HCT116 (cell line): Measurements from ENCODE around the gene ATP6V1E1. TPM values are rescaled to one million over a fixed set of nuclear protein-coding genes. Genes with fewer than 3 reads are reported as not detected.

ENCODE experiments used
- ATAC-seq: fragments of 200-7000 bp; cut with Tn5 transposase; 2 replicates; pipeline ENCODE4 v1.9.1; 2020; ENCODE audit warnings: mild to moderate bottlenecking, moderate library complexity
- BruUV-seq: library from RNA; stranded (reverse); fragments of 400-500 nt; replicated peaks from 2 replicates; lab custom pipeline; 2021; lab: Mats Ljungman, UMichigan
- CTCF ChIA-PET: fragments of 300-600 bp; sonication (Branson Sonifier 250); formaldehyde crosslinking; loops from one replicate; lab custom pipeline; 2021; ENCODE audit warnings: antibody characterized with exemption; lab: Charles Lee
- POLR2A ChIA-PET: fragments of 300-600, 350-600 bp; sonication (Branson Sonifier 250); formaldehyde crosslinking; loops from one replicate; lab custom pipeline; 2021; ENCODE audit warnings: antibody characterized with exemption; lab: Charles Lee
- RAD21 ChIA-PET, 2 experiments: fragments of 300-600 bp; sonication (Branson Sonifier 250); formaldehyde crosslinking; loops; one replicate each; lab custom pipeline; 2023; ENCODE audit warnings: low total read pairs in 2 of 2; ENCODE audit not compliant: uncharacterized antibody in 2 of 2, unreplicated experiment in 2 of 2, low non-redundant PET in 1 of 2; lab: Charles Lee
- DNase-seq: peaks from one replicate; pipeline ENCODE4 v3.0.0-alpha.2; 2010; ENCODE audit warnings: low read depth, low spot score
- H2AFZ ChIP-seq: fragments of 200-600 bp; shearing (Covaris generic), sonication (generic); 2 replicates; pipeline ENCODE4 v1.6.1; 2017; ENCODE audit warnings: low read depth, mixed run types, mixed read lengths, antibody characterized with exemption, low read length; ENCODE audit not compliant: poor library complexity, severe bottlenecking
- H3K27ac ChIP-seq: 2 replicates; pipeline ENCODE4 v1.5.1; 2012; ENCODE audit warnings: low read depth, low read length
- H3K27me3 ChIP-seq: fragments of 200-600 bp; sonication (generic); 2 replicates; pipeline ENCODE4 v1.6.1; 2016; ENCODE audit warnings: mixed run types, low read length, mixed read lengths; ENCODE audit not compliant: insufficient read depth
- H3K36me3 ChIP-seq, 2 experiments: fragments of 200-500 bp in 1 of 2; fragments of 200-600 bp in 1 of 2; sonication (Bioruptor generic) in 1 of 2; sonication (generic) in 1 of 2; 2 replicates each; pipeline versions ENCODE4 v1.5.1 to v1.6.1; 2014 to 2016; ENCODE audit warnings: low read length in 2 of 2, inconsistent platforms in 1 of 2, mixed read lengths in 1 of 2, mixed run types in 1 of 2; ENCODE audit not compliant: insufficient read depth in 2 of 2, control insufficient read depth in 1 of 2
- H3K4me1 ChIP-seq, 2 experiments: fragments of 200-600 bp in 1 of 2; sonication (generic) in 1 of 2; 2 replicates each; pipeline versions ENCODE4 v1.5.1 to v1.6.1; 2012 to 2017; ENCODE audit warnings: low read length in 2 of 2, inconsistent platforms in 1 of 2, mild to moderate bottlenecking in 1 of 2, mixed read lengths in 1 of 2, mixed run types in 1 of 2, moderate library complexity in 1 of 2; ENCODE audit not compliant: insufficient read depth in 2 of 2, control insufficient read depth in 1 of 2
- H3K4me2 ChIP-seq: fragments of 200-600 bp; sonication (generic); 2 replicates; pipeline ENCODE4 v1.6.1; 2017; ENCODE audit warnings: mixed run types, low read length, mixed read lengths
- H3K4me3 ChIP-seq, 2 experiments: fragments of 200-600 bp in 1 of 2; sonication (generic) in 1 of 2; replicated peaks in 1 of 2; 2 replicates each; pipeline ENCODE4 v1.5.1; 2011 to 2016; ENCODE audit warnings: low read length in 2 of 2, control low read depth in 1 of 2, low read depth in 1 of 2, mild to moderate bottlenecking in 1 of 2, mixed read lengths in 1 of 2, mixed run types in 1 of 2
- H3K79me2 ChIP-seq: fragments of 200-600 bp; sonication (generic); 2 replicates; pipeline ENCODE4 v1.6.1; 2017; ENCODE audit warnings: mild to moderate bottlenecking, mixed run types, low read length, moderate library complexity, mixed read lengths; ENCODE audit not compliant: insufficient read depth
- H3K9ac ChIP-seq: fragments of 200-600 bp; sonication (generic); 2 replicates; pipeline ENCODE4 v1.6.1; 2016; ENCODE audit warnings: low read length, mixed read lengths
- H3K9me2 ChIP-seq: fragments of 200-600 bp; sonication (generic), shearing (Covaris generic); 2 replicates; pipeline ENCODE4 v1.6.1; 2017; ENCODE audit warnings: mixed run types, mild to moderate bottlenecking, moderate library complexity; ENCODE audit not compliant: insufficient read depth
- H3K9me3 ChIP-seq, 2 experiments: fragments of 200-500 bp in 1 of 2; fragments of 200-600 bp in 1 of 2; sonication (Bioruptor generic) in 1 of 2; sonication (generic) in 1 of 2; 2 replicates each; pipeline ENCODE4 v1.6.1; 2014 to 2017; ENCODE audit warnings: low read length in 2 of 2, mixed read lengths in 2 of 2, inconsistent platforms in 1 of 2, low read depth in 1 of 2, mild to moderate bottlenecking in 1 of 2, mixed run types in 1 of 2, moderate library complexity in 1 of 2; ENCODE audit not compliant: control insufficient read depth in 1 of 2, insufficient read depth in 1 of 2
- H4K20me1 ChIP-seq: fragments of 200-600 bp; sonication (generic), shearing (Covaris generic); 2 replicates; pipeline ENCODE4 v1.6.1; 2017; ENCODE audit warnings: mixed run types, mild to moderate bottlenecking, moderate library complexity; ENCODE audit not compliant: insufficient read depth
- CBX3 ChIP-seq: IDR thresholded peaks from 2 replicates; pipeline ENCODE4 v1.6.1; 2012; ENCODE audit warnings: low read depth
- CEBPB ChIP-seq: IDR thresholded peaks from 2 replicates; pipeline ENCODE4 v1.6.1; 2012; ENCODE audit warnings: low read depth
- EGR1 ChIP-seq: IDR thresholded peaks from 2 replicates; pipeline ENCODE4 v1.6.1; 2012; ENCODE audit warnings: low read depth
- ELF1 ChIP-seq: IDR thresholded peaks from 2 replicates; pipeline ENCODE4 v1.6.1; 2012; ENCODE audit warnings: low read depth, borderline replicate concordance
- EZH2 ChIP-seq: fragments of 200-600 bp; sonication (generic); IDR thresholded peaks from 2 replicates; pipeline ENCODE4 v1.6.1; 2017; ENCODE audit warnings: antibody characterized with exemption, mixed run types
- MAX ChIP-seq: IDR thresholded peaks from 2 replicates; pipeline ENCODE4 v1.6.1; 2012
- POLR2A ChIP-seq: IDR thresholded peaks from 2 replicates; pipeline ENCODE4 v1.7.0; 2011; ENCODE audit warnings: borderline replicate concordance; ENCODE audit not compliant: insufficient read depth, insufficient read length; ENCODE audit errors: extremely low read depth
- POLR2AphosphoS5 ChIP-seq: IDR thresholded peaks from 2 replicates; pipeline ENCODE4 v1.6.1; 2011; ENCODE audit warnings: mild to moderate bottlenecking, low read depth, low read length, moderate library complexity
- RAD21 ChIP-seq: IDR thresholded peaks from 2 replicates; pipeline ENCODE4 v1.6.1; 2012; ENCODE audit warnings: low read depth, mild to moderate bottlenecking
- SRF ChIP-seq: IDR thresholded peaks from 2 replicates; pipeline ENCODE4 v1.6.1; 2012; ENCODE audit warnings: low read depth
- TCF7L2 ChIP-seq: IDR thresholded peaks from 2 replicates; pipeline ENCODE4 v1.7.0; 2011; ENCODE audit warnings: borderline replicate concordance, inconsistent platforms; ENCODE audit not compliant: insufficient read depth, insufficient read length; ENCODE audit errors: extremely low read depth
- YY1 ChIP-seq: IDR thresholded peaks from 2 replicates; pipeline ENCODE4 v1.6.1; 2011; ENCODE audit warnings: low read length, low read depth, moderate library complexity, mild to moderate bottlenecking; ENCODE audit not compliant: insufficient replicate concordance; ENCODE audit errors: extremely low read depth
- intact Hi-C: fragments of 100-400 bp; cut with micrococcal nuclease; formaldehyde crosslinking; loops from 2 replicates; pipeline ENCODE4 v1.10.0; 2022
- total RNA-seq: library from RNA; stranded (reverse); gene quantifications from one replicate; pipeline ENCODE4 v1.2.1, GENCODE V29; 2021; ENCODE audit not compliant: unreplicated experiment
- TF ChIP-seq, protein P1 (sequence below): IDR thresholded peaks from 2 replicates; pipeline ENCODE4 v1.6.1; 2012
- TF ChIP-seq, protein P2 (sequence below): IDR thresholded peaks from 2 replicates; pipeline ENCODE4 v1.6.1; 2012; ENCODE audit warnings: low read depth

The ATP6V1E1 gene
- total RNA-seq, 1 experiment from 2014 or later, result 107 TPM

GRCh38 chr22:17675584-17675983 is 47.0 kb upstream of the ATP6V1E1 start:
- no peaks in the 10 kb centered on the region for H3K4me1 ChIP-seq
- no peak overlapping the region for H3K27ac ChIP-seq
- H3K9ac ChIP-seq, result no peak overlapping the region
- H3K9me3 ChIP-seq, result no peaks in the 10 kb centered on the region
- no peak overlapping the region for H3K4me2 ChIP-seq
- no TSS peak for BruUV-seq
- ChIA-PET RAD21 (no interaction called here), CTCF (no interaction called here), POLR2A (no interaction called here)
- peaks cover 11% of the 10 kb centered on the region for H3K79me2 ChIP-seq
- intact Hi-C loops, result no loop called here
- no peaks in the 10 kb centered on the region for H3K27me3 ChIP-seq
- no peak overlapping the region for H3K4me3 ChIP-seq
- H3K9me2 ChIP-seq, result no peaks in the 10 kb centered on the region
- DNase-seq, result no peak
- 0 out of 2 replicates have a peak, but pooled peaks cover 3% of the 10 kb centered on the region for H4K20me1 ChIP-seq
- no peak for TF ChIP-seq CBX3
- TF ChIP-seq CEBPB, result no peak
- no peak for TF ChIP-seq SRF
- TF ChIP-seq, protein P1, sequence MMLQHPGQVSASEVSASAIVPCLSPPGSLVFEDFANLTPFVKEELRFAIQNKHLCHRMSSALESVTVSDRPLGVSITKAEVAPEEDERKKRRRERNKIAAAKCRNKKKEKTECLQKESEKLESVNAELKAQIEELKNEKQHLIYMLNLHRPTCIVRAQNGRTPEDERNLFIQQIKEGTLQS, result no peak
- TF ChIP-seq ELF1, result no peak
- no peak for TF ChIP-seq EGR1
- no peak for TF ChIP-seq POLR2A
- TF ChIP-seq TCF7L2, result no peak
- no peak for TF ChIP-seq EZH2
- no peak for ATAC-seq
- no peak overlapping the region for H2AFZ ChIP-seq
- H3K36me3 ChIP-seq, result no peaks in the 10 kb centered on the region

- ChIA-PET CTCF (no interaction called here), RAD21 (no interaction called here), POLR2A (no interaction called here)
- H3K9ac ChIP-seq, result no peak overlapping the region
- no peak overlapping the region for H3K4me2 ChIP-seq
- no peak overlapping the region for H3K27ac ChIP-seq
- no peak overlapping the region for H3K4me3 ChIP-seq
- H3K36me3 ChIP-seq, result no peaks in the 10 kb centered on the region
- no peaks in the 10 kb centered on the region for H3K9me2 ChIP-seq
- ATAC-seq (no peak), DNase-seq (no peak)
- BruUV-seq, result no TSS peak
- peaks cover 11% of the 10 kb centered on the region for H3K79me2 ChIP-seq
- TF ChIP-seq TCF7L2 (no peak), CEBPB (no peak), MAX (no peak), RAD21 (no peak), POLR2AphosphoS5 (no peak), YY1 (no peak), SRF (no peak), EGR1 (no peak), EZH2 (no peak)
- TF ChIP-seq, protein P1, result no peak
- TF ChIP-seq, protein P2, sequence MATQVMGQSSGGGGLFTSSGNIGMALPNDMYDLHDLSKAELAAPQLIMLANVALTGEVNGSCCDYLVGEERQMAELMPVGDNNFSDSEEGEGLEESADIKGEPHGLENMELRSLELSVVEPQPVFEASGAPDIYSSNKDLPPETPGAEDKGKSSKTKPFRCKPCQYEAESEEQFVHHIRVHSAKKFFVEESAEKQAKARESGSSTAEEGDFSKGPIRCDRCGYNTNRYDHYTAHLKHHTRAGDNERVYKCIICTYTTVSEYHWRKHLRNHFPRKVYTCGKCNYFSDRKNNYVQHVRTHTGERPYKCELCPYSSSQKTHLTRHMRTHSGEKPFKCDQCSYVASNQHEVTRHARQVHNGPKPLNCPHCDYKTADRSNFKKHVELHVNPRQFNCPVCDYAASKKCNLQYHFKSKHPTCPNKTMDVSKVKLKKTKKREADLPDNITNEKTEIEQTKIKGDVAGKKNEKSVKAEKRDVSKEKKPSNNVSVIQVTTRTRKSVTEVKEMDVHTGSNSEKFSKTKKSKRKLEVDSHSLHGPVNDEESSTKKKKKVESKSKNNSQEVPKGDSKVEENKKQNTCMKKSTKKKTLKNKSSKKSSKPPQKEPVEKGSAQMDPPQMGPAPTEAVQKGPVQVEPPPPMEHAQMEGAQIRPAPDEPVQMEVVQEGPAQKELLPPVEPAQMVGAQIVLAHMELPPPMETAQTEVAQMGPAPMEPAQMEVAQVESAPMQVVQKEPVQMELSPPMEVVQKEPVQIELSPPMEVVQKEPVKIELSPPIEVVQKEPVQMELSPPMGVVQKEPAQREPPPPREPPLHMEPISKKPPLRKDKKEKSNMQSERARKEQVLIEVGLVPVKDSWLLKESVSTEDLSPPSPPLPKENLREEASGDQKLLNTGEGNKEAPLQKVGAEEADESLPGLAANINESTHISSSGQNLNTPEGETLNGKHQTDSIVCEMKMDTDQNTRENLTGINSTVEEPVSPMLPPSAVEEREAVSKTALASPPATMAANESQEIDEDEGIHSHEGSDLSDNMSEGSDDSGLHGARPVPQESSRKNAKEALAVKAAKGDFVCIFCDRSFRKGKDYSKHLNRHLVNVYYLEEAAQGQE, result no peak
- no peaks in the 10 kb centered on the region for H3K27me3 ChIP-seq
- H4K20me1 ChIP-seq, result 0 out of 2 replicates have a peak, but pooled peaks cover 3% of the 10 kb centered on the region
- H2AFZ ChIP-seq, result no peak overlapping the region
- H3K9me3 ChIP-seq, result no peaks in the 10 kb centered on the region
- H3K4me1 ChIP-seq, result no peaks in the 10 kb centered on the region
- intact Hi-C loops, result no loop called here
These were observed 45.6 kb upstream of the ATP6V1E1 start for GRCh38 chr22:17674152-17674551.
